GM12864 (cell line): Measurements from ENCODE around the gene ONECUT3.

Experiments
- DNase-seq: peaks from one replicate; pipeline ENCODE4 v3.0.0-alpha.2; 2011; ENCODE audit warnings: low read depth
- H3K4me3 ChIP-seq: 2 replicates; pipeline ENCODE4 v1.5.1; 2011; ENCODE audit warnings: mild to moderate bottlenecking, low read depth, low read length, control low read depth
- TF ChIP-seq, protein P1 (sequence below): IDR thresholded peaks from 2 replicates; pipeline ENCODE4 v1.5.1; 2011; ENCODE audit warnings: low read depth, mild to moderate bottlenecking, moderate library complexity, low read length, control low read depth, inconsistent platforms; ENCODE audit errors: missing control alignments

Gene ONECUT3

DNA sequence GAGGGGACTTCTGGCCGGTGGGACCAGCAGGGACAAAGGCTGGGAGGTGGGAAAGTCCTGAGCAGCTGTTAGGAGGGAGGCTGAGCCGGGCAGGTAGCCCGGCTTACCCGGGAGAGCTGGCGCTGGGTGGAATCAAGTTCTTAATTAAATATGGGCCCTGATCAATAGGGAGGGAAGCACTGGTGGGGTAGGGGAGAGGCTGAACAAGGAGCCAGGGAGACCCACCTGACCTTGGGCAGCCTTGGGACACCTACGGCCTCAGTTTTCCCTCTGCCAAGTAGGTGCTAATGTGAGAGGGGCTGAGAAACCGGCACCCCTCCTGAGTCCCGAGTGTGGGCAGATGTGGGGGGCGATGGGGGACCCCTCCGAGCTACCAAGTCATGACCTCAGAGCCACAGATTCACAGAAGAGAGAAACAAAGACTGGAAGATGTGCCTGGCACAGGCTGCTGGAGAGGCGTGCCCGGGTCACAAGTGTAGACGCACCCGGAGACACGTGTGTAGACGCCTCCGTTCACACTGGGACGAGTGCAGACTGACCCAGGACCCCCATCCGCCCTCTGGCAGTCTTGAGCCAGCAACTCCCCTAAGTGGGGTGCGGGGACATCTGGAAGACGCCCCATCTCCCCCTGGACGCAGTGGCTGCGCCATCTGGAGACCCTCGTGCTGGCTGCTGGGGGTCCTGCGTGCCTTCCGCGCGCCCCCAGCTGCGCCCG, 8.4 kb downstream of the ONECUT3 start:
- TF ChIP-seq, protein P1, sequence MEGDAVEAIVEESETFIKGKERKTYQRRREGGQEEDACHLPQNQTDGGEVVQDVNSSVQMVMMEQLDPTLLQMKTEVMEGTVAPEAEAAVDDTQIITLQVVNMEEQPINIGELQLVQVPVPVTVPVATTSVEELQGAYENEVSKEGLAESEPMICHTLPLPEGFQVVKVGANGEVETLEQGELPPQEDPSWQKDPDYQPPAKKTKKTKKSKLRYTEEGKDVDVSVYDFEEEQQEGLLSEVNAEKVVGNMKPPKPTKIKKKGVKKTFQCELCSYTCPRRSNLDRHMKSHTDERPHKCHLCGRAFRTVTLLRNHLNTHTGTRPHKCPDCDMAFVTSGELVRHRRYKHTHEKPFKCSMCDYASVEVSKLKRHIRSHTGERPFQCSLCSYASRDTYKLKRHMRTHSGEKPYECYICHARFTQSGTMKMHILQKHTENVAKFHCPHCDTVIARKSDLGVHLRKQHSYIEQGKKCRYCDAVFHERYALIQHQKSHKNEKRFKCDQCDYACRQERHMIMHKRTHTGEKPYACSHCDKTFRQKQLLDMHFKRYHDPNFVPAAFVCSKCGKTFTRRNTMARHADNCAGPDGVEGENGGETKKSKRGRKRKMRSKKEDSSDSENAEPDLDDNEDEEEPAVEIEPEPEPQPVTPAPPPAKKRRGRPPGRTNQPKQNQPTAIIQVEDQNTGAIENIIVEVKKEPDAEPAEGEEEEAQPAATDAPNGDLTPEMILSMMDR, result no peak
- H3K4me3 ChIP-seq, result no peak overlapping the region
- DNase-seq, result no peak

DNA sequence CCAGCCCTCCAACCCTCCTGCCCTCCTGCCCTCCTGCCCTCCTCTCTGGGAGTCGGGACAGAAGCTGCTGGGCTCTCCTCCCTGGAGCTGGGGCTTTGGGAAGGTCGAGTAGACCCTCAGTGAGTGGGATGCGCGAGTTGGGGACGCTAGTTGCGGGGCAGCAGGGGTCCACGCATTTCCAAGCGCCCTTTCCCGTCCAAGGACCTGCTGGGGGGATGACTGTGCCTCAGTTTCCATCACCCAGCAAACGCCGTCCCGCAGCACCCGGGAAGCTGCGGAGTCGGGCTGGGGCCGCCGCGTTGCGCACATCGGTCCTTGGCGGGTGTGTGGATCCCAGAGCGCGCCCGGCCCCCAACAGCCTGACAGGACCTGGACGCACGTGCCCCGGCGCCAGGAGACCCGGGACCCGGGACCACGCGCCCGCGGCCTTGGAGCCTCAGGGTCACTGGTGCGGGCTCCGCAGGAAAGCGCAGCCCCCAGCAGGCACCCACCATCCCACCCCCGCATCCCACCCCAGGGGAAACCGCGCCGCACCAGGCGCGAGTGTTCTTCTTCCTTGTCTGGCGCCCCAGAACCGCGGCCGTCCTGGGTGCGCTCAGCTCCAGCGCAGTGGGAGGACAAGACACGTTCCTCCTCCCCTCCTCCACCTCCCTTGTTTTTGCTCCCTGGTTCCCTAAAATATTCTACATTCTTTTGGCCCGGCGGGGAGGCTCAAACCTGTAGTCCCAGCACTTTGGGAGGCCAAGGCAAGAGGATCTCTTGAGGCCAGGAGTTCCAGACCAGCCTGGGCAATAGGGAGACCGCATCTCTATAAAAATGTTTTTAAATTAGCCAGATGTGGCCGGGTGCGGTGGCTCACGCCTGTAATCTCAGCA, 9.2 kb downstream of the ONECUT3 start:
- no peak overlapping the region for H3K4me3 ChIP-seq
- DNase-seq, result no peak
- TF ChIP-seq, protein P1, result no peak

DNA sequence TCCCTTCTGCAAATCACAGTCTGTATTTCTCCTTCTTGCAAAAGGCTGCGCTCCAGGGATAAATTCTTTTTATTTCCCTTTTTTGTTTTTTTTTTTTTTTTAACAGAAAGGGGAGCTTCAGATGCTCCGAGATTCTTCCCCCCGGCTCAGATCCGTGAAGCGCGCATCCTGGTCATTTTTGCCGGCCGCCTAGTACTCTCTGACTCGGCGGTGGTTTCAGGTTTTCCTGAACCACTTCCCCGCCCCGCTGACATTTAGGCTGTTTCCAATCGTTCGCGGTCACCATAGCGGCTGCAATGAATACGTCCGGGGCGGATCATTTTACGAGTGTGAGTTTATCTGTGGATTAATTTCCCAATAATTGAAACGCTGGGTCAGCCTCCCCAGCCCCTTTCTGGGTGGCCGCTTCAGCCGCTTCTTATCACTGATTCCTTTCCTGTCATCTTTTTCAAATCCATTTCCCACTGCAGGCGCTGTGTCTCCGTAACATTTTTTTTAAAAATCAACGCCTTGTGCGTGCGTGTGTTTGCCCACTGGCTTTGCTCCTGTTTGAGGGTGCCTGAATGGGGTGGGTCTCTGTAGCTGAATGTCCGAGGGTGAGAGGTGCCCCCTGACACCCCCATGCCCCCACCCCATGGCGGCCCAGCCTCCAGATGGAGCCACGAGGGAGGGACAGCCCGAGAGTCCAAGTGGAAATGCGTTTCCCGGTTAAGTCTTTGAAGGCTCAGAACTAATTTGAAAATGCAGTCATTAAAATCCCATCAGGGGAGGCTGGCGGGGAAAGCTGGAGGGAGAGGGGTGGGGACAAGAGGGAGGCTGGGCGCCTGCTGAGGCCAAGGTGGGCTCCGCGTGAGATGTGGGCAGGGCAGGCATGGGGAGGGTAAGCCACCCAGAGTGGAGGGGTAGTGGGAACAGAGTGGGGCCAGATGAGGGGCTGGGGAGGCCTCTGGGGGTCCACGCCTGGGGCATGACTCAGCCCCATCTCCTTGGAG, 10.6 kb downstream of the ONECUT3 start:
- no peak overlapping the region for H3K4me3 ChIP-seq
- no peak for DNase-seq
- TF ChIP-seq, protein P1, result no peak

DNA sequence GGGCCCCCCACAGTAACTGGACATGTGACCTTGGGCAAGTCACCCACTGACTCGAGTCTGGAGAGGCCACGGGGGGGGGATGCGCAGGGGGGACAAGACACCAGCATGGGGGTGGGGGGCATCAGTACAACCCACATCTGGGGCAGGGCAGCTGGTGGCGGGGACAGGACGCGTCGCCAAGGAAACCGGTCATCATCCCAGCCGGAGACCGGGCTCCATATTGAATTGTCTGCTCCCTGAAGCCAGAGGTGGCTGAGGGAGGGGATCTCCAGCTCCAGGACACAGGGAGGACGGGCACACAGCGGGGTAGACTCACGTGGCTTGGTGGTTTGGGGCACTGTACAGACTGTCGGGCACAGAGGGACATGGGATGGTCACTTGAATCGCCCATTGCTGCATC, 11.4 kb downstream of the ONECUT3 start:
- H3K4me3 ChIP-seq, result no peak overlapping the region
- TF ChIP-seq, protein P1, result no peak
- DNase-seq, result no peak

DNA sequence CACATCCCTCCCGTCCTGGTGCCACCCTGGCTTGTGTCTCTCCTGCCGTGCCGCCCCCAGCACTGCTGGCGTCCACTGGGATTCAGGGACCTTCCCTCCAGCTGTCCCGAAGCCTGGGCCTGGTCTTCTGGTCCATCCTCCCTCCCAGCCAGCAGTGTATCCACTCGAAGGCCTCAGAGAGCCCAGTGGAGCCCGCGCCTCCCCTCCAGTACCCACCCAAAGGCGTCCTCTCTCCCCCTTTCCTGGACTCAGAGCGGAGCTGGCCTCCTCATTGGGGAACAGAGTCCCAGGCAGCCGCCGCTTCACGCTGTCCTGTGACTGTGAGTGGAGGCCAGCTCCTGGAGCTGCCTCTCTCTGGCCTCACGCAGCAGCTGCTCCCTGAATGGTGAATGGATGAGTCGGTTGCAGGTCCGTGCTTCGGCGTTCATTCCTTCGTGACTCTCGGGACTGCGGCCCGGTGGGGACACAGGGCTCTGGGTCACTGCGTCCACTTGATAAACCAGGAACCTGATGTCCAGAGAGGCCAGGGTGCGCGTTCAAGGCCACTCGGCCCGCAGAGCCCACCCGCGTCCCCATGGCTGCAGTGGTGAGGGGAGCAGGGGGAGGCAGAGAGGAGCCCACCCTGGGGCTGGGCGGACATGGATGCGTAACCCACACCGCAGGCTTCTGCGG, 12.1 kb downstream of the ONECUT3 start:
- H3K4me3 ChIP-seq, result no peak overlapping the region
- TF ChIP-seq, protein P1, result no peak
- DNase-seq, result no peak
